Mucosa of rectum (tissue), 2 donors: ENCODE results near the gene NELL1.

Source experiments
- H3K27ac ChIP-seq, 2 donors: one replicate each; pipeline ENCODE4 v1.7.0; 2013; ENCODE audit warnings: inconsistent platforms in 2 of 2, low read depth in 2 of 2, low read length in 2 of 2
- H3K27me3 ChIP-seq, 2 donors: one replicate each; pipeline ENCODE4 v1.7.0; 2013; ENCODE audit warnings: low read length in 2 of 2; ENCODE audit not compliant: control insufficient read depth in 2 of 2, insufficient read depth in 2 of 2
- H3K36me3 ChIP-seq, 2 donors: one replicate each; pipeline ENCODE4 v1.7.0; 2013; ENCODE audit warnings: low read length in 2 of 2; ENCODE audit not compliant: control insufficient read depth in 2 of 2, insufficient read depth in 2 of 2
- H3K4me1 ChIP-seq, 2 donors: one replicate each; pipeline ENCODE4 v1.7.0; 2013; ENCODE audit warnings: low read length in 2 of 2, mild to moderate bottlenecking in 1 of 2; ENCODE audit not compliant: control insufficient read depth in 2 of 2, insufficient read depth in 2 of 2
- H3K4me3 ChIP-seq, 2 donors: one replicate each; pipeline ENCODE4 v1.7.0; 2013; ENCODE audit warnings: low read length in 2 of 2
- H3K9ac ChIP-seq, 2 donors: one replicate each; pipeline ENCODE4 v1.7.0; 2013; ENCODE audit warnings: low read length in 2 of 2, low read depth in 1 of 2, mild to moderate bottlenecking in 1 of 2
- H3K9me3 ChIP-seq, 2 donors: one replicate each; pipeline ENCODE4 v1.7.0; 2013; ENCODE audit warnings: low read length in 2 of 2; ENCODE audit not compliant: control insufficient read depth in 2 of 2
- donor health status: healthy.
- donor health status: Normal muscosa, but diverticular disease.

NELL1 gene

DNA sequence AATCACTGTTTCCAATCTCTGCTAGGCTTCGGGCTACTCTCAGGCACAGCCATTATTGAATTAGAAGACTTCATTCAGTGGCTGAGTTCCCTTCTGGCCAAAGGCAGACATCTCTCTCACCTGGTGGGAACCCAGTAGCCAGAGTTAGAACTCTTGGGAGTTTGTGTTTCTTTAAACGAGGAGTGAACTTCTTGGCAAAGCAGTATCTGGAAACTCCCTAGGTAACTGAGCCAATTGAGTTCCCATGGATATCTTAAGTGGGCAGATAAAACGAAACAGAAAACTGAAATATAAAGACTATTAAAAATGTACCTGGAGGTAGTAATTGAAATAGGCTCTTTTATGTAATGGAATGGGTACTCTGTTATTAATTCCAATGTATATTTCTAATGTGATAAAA, 125.6 kb downstream of the NELL1 start:
- Histone ChIP-seq H3K36me3 (no peaks in the 10 kb centered on the region), H3K9me3 (no peaks in the 10 kb centered on the region), H3K4me3 (no peak overlapping the region), H3K27ac (no peak overlapping the region), H3K27me3 (no peaks in the 10 kb centered on the region), H3K4me1 (no peaks in the 10 kb centered on the region), H3K9ac (no peak overlapping the region)

- Histone ChIP-seq H3K9ac (no peak overlapping the region), H3K4me1 (no peaks in the 10 kb centered on the region), H3K27ac (no peak overlapping the region), H3K9me3 (no peaks in the 10 kb centered on the region), H3K36me3 (no peaks in the 10 kb centered on the region), H3K27me3 (no peaks in the 10 kb centered on the region), H3K4me3 (no peak overlapping the region)
Observed at GRCh38 chr11:20808328-20808727, 138.9 kb downstream of the NELL1 start.

DNA sequence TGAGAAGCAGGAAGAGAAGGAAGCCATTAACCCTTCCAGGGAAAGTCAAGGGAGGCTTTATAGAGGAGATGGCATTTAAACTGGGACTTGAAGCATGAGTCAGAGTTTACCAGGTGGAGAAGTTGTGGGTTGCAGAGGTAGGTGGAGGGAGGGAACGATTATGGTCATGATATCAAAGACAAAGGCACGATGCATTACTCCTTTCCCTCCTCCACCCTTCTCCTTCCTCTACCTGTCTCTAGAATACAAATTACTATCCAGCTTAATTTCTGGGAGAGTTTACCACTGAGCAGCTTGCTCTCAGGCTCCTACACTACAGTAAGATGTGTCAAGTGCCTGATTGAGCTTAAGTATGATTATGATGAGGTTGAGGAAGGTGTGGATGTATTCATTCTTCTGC, 151.7 kb downstream of the NELL1 start:
- Histone ChIP-seq H3K9me3 (no peaks in the 10 kb centered on the region), H3K36me3 (no peaks in the 10 kb centered on the region), H3K4me1 (no peaks in the 10 kb centered on the region), H3K9ac (no peak overlapping the region), H3K27me3 (no peaks in the 10 kb centered on the region), H3K27ac (no peak overlapping the region), H3K4me3 (no peak overlapping the region)

GRCh38 chr11:20821470-20821869, 152.1 kb downstream of the NELL1 start:
- Histone ChIP-seq H3K4me3 (no peak overlapping the region), H3K27ac (no peak overlapping the region), H3K9me3 (no peaks in the 10 kb centered on the region), H3K9ac (no peak overlapping the region), H3K27me3 (no peaks in the 10 kb centered on the region), H3K36me3 (no peaks in the 10 kb centered on the region), H3K4me1 (no peaks in the 10 kb centered on the region)

- H3K36me3 ChIP-seq = no peaks in the 10 kb centered on the region
- H3K27ac ChIP-seq = no peak overlapping the region
- no peak overlapping the region for H3K9ac ChIP-seq
- H3K4me3 ChIP-seq = no peak overlapping the region
- H3K9me3 ChIP-seq = no peaks in the 10 kb centered on the region
- H3K4me1 ChIP-seq = no peaks in the 10 kb centered on the region
- H3K27me3 ChIP-seq = no peaks in the 10 kb centered on the region
Observed at GRCh38 chr11:20824773-20825172, 155.4 kb downstream of the NELL1 start.

GRCh38 chr11:20835561-20835960, 166.2 kb downstream of the NELL1 start:
- Histone ChIP-seq H3K27ac (no peak overlapping the region), H3K36me3 (no peaks in the 10 kb centered on the region), H3K4me3 (no peak overlapping the region), H3K27me3 (no peaks in the 10 kb centered on the region), H3K9ac (no peak overlapping the region), H3K4me1 (no peaks in the 10 kb centered on the region), H3K9me3 (peaks cover 0 to 3% of the 10 kb centered on the region in 2 donors)

DNA sequence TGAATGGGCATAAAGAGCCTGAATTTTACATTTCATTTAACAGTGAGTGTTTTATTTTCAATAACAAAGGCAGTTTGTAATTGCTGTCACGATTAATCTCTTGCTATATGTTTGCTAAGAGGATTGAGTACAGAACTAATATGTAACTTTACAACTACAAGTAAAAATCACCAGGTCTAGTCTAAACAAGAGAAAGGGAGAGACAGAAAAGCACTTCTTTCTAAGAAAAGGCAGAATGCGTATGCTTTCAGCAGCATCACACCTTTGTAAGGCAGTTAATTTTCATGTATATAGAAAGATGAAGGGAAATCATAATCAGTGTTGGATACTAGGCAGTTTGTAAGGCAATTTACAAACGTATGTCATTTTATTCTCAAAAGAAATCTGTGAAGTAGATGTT, 169.8 kb downstream of the NELL1 start:
- Histone ChIP-seq H3K4me3 (no peak overlapping the region), H3K9ac (no peak overlapping the region), H3K4me1 (no peaks in the 10 kb centered on the region), H3K27me3 (no peaks in the 10 kb centered on the region), H3K27ac (no peak overlapping the region), H3K36me3 (no peaks in the 10 kb centered on the region), H3K9me3 (peaks cover 0 to 3% of the 10 kb centered on the region in 2 donors)

DNA sequence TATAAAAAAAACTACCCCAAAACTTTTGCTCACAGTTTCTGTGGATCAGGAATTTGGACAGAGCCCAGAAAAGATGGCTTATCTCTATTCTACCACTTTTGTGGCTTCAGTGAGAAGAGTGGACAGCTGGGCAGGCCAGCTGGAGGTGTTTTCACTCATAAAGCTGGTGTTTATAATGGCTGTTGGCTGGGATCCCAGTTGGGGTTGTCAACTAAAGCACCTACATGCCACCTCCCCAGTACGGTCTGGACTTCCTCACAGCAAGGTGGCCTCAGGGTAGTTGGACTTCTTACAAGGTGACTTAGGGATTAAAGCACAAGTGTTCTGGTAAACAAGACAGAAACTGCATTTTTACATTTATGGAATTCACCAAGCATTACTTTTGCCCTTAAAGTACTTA, 171.0 kb downstream of the NELL1 start:
- no peaks in the 10 kb centered on the region for H3K36me3 ChIP-seq
- no peak overlapping the region for H3K4me3 ChIP-seq
- no peaks in the 10 kb centered on the region for H3K9me3 ChIP-seq
- H3K27ac ChIP-seq = no peak overlapping the region
- no peaks in the 10 kb centered on the region for H3K27me3 ChIP-seq
- H3K4me1 ChIP-seq = no peaks in the 10 kb centered on the region
- no peak overlapping the region for H3K9ac ChIP-seq

- no peak overlapping the region for H3K9ac ChIP-seq
- H3K36me3 ChIP-seq = no peaks in the 10 kb centered on the region
- no peak overlapping the region for H3K27ac ChIP-seq
- no peak overlapping the region for H3K4me3 ChIP-seq
- H3K4me1 ChIP-seq = no peaks in the 10 kb centered on the region
- no peaks in the 10 kb centered on the region for H3K9me3 ChIP-seq
- no peaks in the 10 kb centered on the region for H3K27me3 ChIP-seq
Observed at GRCh38 chr11:20844216-20844615, 174.8 kb downstream of the NELL1 start.

GRCh38 chr11:20844630-20845029, 175.2 kb downstream of the NELL1 start:
- no peak overlapping the region for H3K27ac ChIP-seq
- H3K4me1 ChIP-seq = no peaks in the 10 kb centered on the region
- H3K36me3 ChIP-seq = no peaks in the 10 kb centered on the region
- H3K27me3 ChIP-seq = no peaks in the 10 kb centered on the region
- no peak overlapping the region for H3K4me3 ChIP-seq
- no peak overlapping the region for H3K9ac ChIP-seq
- H3K9me3 ChIP-seq = no peaks in the 10 kb centered on the region
